Erythroblast (primary cell): ENCODE data around the gene EDC3.

Source experiments
- GATA1 ChIP-seq: IDR thresholded peaks from 2 replicates; pipeline ENCODE4 v1.6.1; 2011; ENCODE audit warnings: low read depth, mild to moderate bottlenecking, control low read depth, low read length, moderate library complexity
- POLR2A ChIP-seq: IDR thresholded peaks from 2 replicates; pipeline ENCODE4 v1.6.1; 2011; ENCODE audit warnings: mild to moderate bottlenecking, low read length

DNA sequence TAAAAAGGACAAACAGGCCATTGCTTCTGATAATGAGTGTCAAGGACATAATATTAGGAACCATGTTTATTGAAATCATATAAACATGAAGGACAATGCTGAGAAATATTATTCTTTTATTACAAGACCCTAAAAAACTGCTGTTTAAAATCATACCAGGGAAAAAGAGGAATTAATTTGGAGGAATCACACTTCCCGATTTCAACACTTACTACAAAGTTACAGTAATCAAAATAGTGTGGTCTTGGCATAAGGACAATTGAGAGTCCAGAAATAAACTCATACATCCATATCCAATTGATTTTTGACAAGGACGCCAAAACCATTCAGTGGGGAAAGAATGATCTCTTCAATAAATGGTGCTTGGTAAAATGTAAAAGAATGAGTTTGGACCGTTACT lies 16.5 kb upstream of the EDC3 start:
- TF ChIP-seq POLR2A, result no peak
- TF ChIP-seq GATA1, result no peak
